Heart left ventricle (tissue), 16 donors: ENCODE results near the gene DOK3. TPM values are rescaled to one million over a fixed set of nuclear protein-coding genes. Genes with fewer than 3 reads are reported as not detected.

Source experiments
- ATAC-seq, 4 donors: fragments of 200-7000 bp; cut with Tn5 transposase; one replicate each; pipeline ENCODE4 v1.9.1; 2020 to 2022; ENCODE audit warnings: moderate library complexity in 4 of 4, mild to moderate bottlenecking in 3 of 4, moderate number of reproducible peaks in 1 of 4
- DNase-seq, 5 donors: peaks; one replicate each; pipeline ENCODE4 v3.0.0-alpha.2; 2020
- H3K27ac ChIP-seq, 12 donors: fragments of 200-600 bp; sonication (generic) in 4 of 12; one replicate each; pipeline versions ENCODE4 v1.5.0 to v1.8.0; 2016 to 2022; ENCODE audit warnings: mild to moderate bottlenecking in 2 of 12
- H3K27me3 ChIP-seq, 9 donors: fragments of 200-600 bp; sonication (generic) in 2 of 9; one replicate each; pipeline versions ENCODE4 v1.5.1 to v1.8.0; 2016 to 2022; ENCODE audit warnings: mild to moderate bottlenecking in 3 of 9
- H3K36me3 ChIP-seq, 9 donors: fragments of 200-600 bp; sonication (generic) in 2 of 9; one replicate each; pipeline versions ENCODE4 v1.5.0 to v1.8.0; 2018 to 2022; ENCODE audit warnings: mild to moderate bottlenecking in 2 of 9
- H3K4me1 ChIP-seq, 12 donors: fragments of 200-600 bp; sonication (generic) in 4 of 12; one replicate each; pipeline versions ENCODE4 v1.5.0 to v1.8.0; 2016 to 2022; ENCODE audit warnings: mild to moderate bottlenecking in 3 of 12
- H3K4me3 ChIP-seq, 12 donors: fragments of 200-600 bp; sonication (generic) in 4 of 12; one replicate each; pipeline versions ENCODE4 v1.5.0 to v1.8.0; 2017 to 2022; ENCODE audit warnings: mild to moderate bottlenecking in 9 of 12, moderate library complexity in 4 of 12
- H3K9me3 ChIP-seq, 12 donors: fragments of 200-600 bp; sonication (generic) in 4 of 12; one replicate each; pipeline versions ENCODE4 v1.5.0 to v1.8.0; 2016 to 2022; ENCODE audit warnings: mild to moderate bottlenecking in 1 of 12
- POLR2A ChIP-seq, 2 donors: fragments of 450-650 bp; IDR thresholded peaks; one replicate each; pipeline ENCODE4 v1.6.1; 2017; ENCODE audit warnings: antibody characterized with exemption in 2 of 2, mild to moderate bottlenecking in 2 of 2, moderate library complexity in 2 of 2
- WGBS, 4 donors: extraction: QIAGEN DNeasy Blood & Tissue Kit in 2 of 4; methylation state at CpG; one replicate each; pipeline versions ENCODE4 v1.1.5 to v1.1.7; 2013 to 2018; 5-methylcytosine and 5-hydroxymethylcytosine counted together
- intact Hi-C, 10 donors: fragments of 100-400 bp; cut with DNase I; formaldehyde crosslinking; loops; one replicate each; pipeline versions ENCODE4 v1.11.1 to v1.14.2; 2022
- polyA plus RNA-seq, 2 donors: library from polyadenylated mRNA; stranded (reverse); fragments of 200-250 nt; gene quantifications; one replicate each; pipeline ENCODE4 v1.2.3, GENCODE V29; 2013
- total RNA-seq, 9 donors: library from RNA; depleted of rRNA in 2 of 9; stranded (reverse); fragments of >200 nt in 2 of 9; fragmentation: NEBNext Ultra II Directional in 3 of 9; extraction: Animal tissue kit (Norgen Biotek cat#: 25700) in 3 of 9; gene quantifications; one replicate each; pipeline versions ENCODE4 v1.1.0 to v1.2.4, GENCODE V29; 2016 to 2023
- TF ChIP-seq, protein P1 (sequence below), 12 donors: fragments of 200-600 bp; sonication (generic) in 4 of 12; IDR thresholded peaks; one replicate each; pipeline versions ENCODE4 v1.5.0 to v1.8.0; 2018 to 2022; ENCODE audit warnings: antibody characterized with exemption in 12 of 12, mild to moderate bottlenecking in 5 of 12
- donor health status: ischemic (EF 13 %, LVEDD 7.1; RV severe dilation, severe dysfunction).
- donor health status: healthy with polysubstance abuse.
- donor health status: DM: no; HTN: yes; CAD: no.
- donor health status: DM: no; HTN: no; CAD: no.
- donor health status: ischemic (EF 25% LVEDD 6.9; RV normal size, moderate dysfunction).
- donor health status: ischemic (EF 25% LVEDD 5.7; RV mildly dilated, moderate dysfunction).
- donor health status: healthy.
- donor health status: DM: yes; HTN: yes; CAD: no.
- donor health status: ischemic (EF 35%, LVEDD 5.7; RV mildly dilated, moderate dysfunction).
- donor health status: nonischemic (EF 11% LVEDD 7.7; RV severe dilation, severe dysfunction).
- donor health status: DM: yes; HTN: yes; CAD: no.
- donor health status: PGD.
- donor health status: ischemic (EF 29% LVEDD 5.4; RV normal size, mild dysfunction).
- donor health status: nonischemic (EF 23%, LVEDD 6.1; RV moderate dilation, normal function).

DOK3 gene
- total and polyA plus RNA-seq, 11 donors, result 0.77 to 23.8 (median 2.7) TPM

GRCh38 chr5:177511181-177511580 is 1.6 kb upstream of the DOK3 start:
- 87 to 94% (median 89%) methylated on average over 5 of the region's 5 CpGs for WGBS, 4 donors
- H3K4me3 ChIP-seq, result no peak overlapping the region
- no peaks in the 10 kb centered on the region for H3K9me3 ChIP-seq
- TF ChIP-seq, protein P1, sequence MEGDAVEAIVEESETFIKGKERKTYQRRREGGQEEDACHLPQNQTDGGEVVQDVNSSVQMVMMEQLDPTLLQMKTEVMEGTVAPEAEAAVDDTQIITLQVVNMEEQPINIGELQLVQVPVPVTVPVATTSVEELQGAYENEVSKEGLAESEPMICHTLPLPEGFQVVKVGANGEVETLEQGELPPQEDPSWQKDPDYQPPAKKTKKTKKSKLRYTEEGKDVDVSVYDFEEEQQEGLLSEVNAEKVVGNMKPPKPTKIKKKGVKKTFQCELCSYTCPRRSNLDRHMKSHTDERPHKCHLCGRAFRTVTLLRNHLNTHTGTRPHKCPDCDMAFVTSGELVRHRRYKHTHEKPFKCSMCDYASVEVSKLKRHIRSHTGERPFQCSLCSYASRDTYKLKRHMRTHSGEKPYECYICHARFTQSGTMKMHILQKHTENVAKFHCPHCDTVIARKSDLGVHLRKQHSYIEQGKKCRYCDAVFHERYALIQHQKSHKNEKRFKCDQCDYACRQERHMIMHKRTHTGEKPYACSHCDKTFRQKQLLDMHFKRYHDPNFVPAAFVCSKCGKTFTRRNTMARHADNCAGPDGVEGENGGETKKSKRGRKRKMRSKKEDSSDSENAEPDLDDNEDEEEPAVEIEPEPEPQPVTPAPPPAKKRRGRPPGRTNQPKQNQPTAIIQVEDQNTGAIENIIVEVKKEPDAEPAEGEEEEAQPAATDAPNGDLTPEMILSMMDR (IDR thresholded peaks at IDR 0.05), result no peak
- TF ChIP-seq POLR2A (IDR thresholded peaks at IDR 0.05), result no peak
- peaks cover 0 to 43% (median 10%) of the 10 kb centered on the region in 12 donors for H3K4me1 ChIP-seq
- intact Hi-C loops, result loop anchor here in 2 of 10 donors (10.0 kb wide), 1 partner anchor 84 kb away; the partner anchor contains the start of gene TMED9 (in 2 of the 2)
- ATAC-seq (no peak), DNase-seq (no peak)
- no peaks in the 10 kb centered on the region for H3K27me3 ChIP-seq
- H3K27ac ChIP-seq, result peak overlapping the region in 1 of 12 donors; percentile 93
- peaks cover 7 to 59% (median 49%) of the 10 kb centered on the region in 9 donors for H3K36me3 ChIP-seq

GRCh38 chr5:177510567-177511053 is 984 bp upstream of the DOK3 start:
- intact Hi-C loops, result loop anchor here in 2 of 10 donors (10.0 kb wide), 1 partner anchor 84 kb away; the partner anchor contains the start of gene TMED9 (in 2 of the 2)
- no peak for TF ChIP-seq POLR2A (IDR thresholded peaks at IDR 0.05)
- TF ChIP-seq, protein P1 (IDR thresholded peaks at IDR 0.05), result no peak
- H3K27ac ChIP-seq, result peak overlapping the region in 2 of 12 donors; percentile 43 to 93
- peaks cover 0 to 37% (median 5%) of the 10 kb centered on the region in 12 donors for H3K4me1 ChIP-seq
- 85 to 92% (median 90%) methylated on average over 15 of the region's 15 CpGs for WGBS, 4 donors
- DNase-seq (no peak), ATAC-seq (peak in 2 of 4 donors; percentile 8 to 29)
- H3K4me3 ChIP-seq, result peak overlapping the region in 1 of 12 donors; percentile 71
- peaks cover 7 to 55% (median 47%) of the 10 kb centered on the region in 9 donors for H3K36me3 ChIP-seq
- no peaks in the 10 kb centered on the region for H3K27me3 ChIP-seq
- H3K9me3 ChIP-seq, result no peaks in the 10 kb centered on the region

DNA sequence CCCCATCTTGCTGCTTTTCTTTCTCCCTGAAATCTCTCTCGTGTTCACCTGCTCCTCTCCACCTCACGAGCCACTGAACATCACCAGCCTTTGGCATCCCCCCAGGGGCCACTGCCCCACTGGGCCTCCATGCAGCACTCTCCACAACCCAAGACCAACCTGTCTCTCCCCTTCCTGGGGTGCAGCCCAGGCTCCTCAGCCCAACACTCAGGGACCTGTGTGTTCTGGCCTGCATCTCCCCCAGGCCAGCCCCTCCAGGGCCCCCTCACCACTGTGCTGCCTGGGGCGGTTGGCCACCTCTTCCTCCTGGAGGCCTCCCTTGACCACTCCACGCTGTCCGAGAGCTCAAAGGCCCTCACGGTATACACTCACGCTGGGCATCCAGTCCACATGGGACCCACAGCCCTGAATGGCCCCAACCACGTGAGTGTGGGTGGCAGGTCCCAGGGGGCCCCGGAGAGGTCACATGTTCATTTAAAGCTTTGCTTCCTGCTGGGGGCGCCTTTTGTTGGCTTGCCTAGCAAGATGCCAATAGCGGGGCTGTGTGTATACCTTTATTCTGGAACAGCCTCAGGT is 453 bp upstream of the DOK3 start:
- ATAC-seq, result no peak
- Histone ChIP-seq H3K4me3 (peak overlapping the region in 5 of 12 donors; percentile 35 to 71 (median 48)), H3K36me3 (peaks cover 7 to 50% (median 42%) of the 10 kb centered on the region in 9 donors), H3K4me1 (peaks cover 0 to 32% (median 0%) of the 10 kb centered on the region in 12 donors), H3K27me3 (no peaks in the 10 kb centered on the region), H3K27ac (peak overlapping the region in 4 of 12 donors; percentile 14 to 93 (median 50)), H3K9me3 (no peaks in the 10 kb centered on the region)
- TF ChIP-seq, protein P1 (IDR thresholded peaks at IDR 0.05), result no peak
- no peak for TF ChIP-seq POLR2A (IDR thresholded peaks at IDR 0.05)
- intact Hi-C loops, result loop anchor here in 3 of 10 donors (10.0 kb wide), 2 partner anchors 85 to 195 kb away; partner anchors contain the start of genes TMED9 (in 2 of the 3) and MXD3 (in 1 of the 3)
- 69 to 75% (median 75%) methylated on average over 7 to 11 of the region's 11 CpGs for WGBS, 4 donors
- no peak for DNase-seq

- DNase-seq, result no peak
- H3K36me3 ChIP-seq, result peaks cover 7 to 49% (median 32%) of the 10 kb centered on the region in 9 donors
- TF ChIP-seq, protein P1 (IDR thresholded peaks at IDR 0.05), result no peak
- TF ChIP-seq POLR2A (IDR thresholded peaks at IDR 0.05), result no peak
- intact Hi-C loops, result loop anchor here in 1 of 10 donors (10.0 kb wide), 1 partner anchor 194 kb away; the partner anchor contains the start of gene MXD3
- no peak for ATAC-seq
- no peaks in the 10 kb centered on the region for H3K9me3 ChIP-seq
- peak overlapping the region in 9 of 12 donors; percentile 11 to 71 (median 39) for H3K4me3 ChIP-seq
- H3K27ac ChIP-seq, result peak overlapping the region in 7 of 12 donors; percentile 33 to 93 (median 48)
- 45 to 68% (median 57%) methylated on average over 6 to 8 of the region's 8 CpGs for WGBS, 4 donors
- no peaks in the 10 kb centered on the region for H3K27me3 ChIP-seq
- peaks cover 0 to 25% (median 0%) of the 10 kb centered on the region in 12 donors for H3K4me1 ChIP-seq
These were observed 789 bp downstream of the DOK3 start for GRCh38 chr5:177508837-177509236.
